CD14-positive monocyte (primary cell): ENCODE measurements around the gene WDR91. TPM values are rescaled to one million over a fixed set of nuclear protein-coding genes. Genes with fewer than 3 reads are reported as not detected.

Experiments
- DNase-seq, 3 donors: peaks; one replicate each; pipeline ENCODE4 v3.0.0-alpha.2; 2011 to 2022
- H2AFZ ChIP-seq: 2 replicates; pipeline ENCODE4 v1.6.0; 2012; ENCODE audit warnings: mild to moderate bottlenecking, low read depth, low read length, inconsistent platforms; ENCODE audit not compliant: insufficient read depth, poor library complexity, severe bottlenecking
- H3K27ac ChIP-seq, 2 donors: 1 replicate in 1 of 2; 2 replicates in 1 of 2; pipeline ENCODE4 v1.5.1; 2012 to 2013; ENCODE audit warnings: low read length in 2 of 2, control low read depth in 1 of 2, inconsistent platforms in 1 of 2, low read depth in 1 of 2, mild to moderate bottlenecking in 1 of 2
- H3K27me3 ChIP-seq, 2 donors: one replicate each; pipeline versions ENCODE4 v1.6.0 to v1.6.1; 2011 to 2013; ENCODE audit warnings: low read length in 2 of 2; ENCODE audit not compliant: control insufficient read depth in 2 of 2, insufficient read depth in 2 of 2
- H3K36me3 ChIP-seq, 2 donors: replicated peaks in 1 of 2; 1 replicate in 1 of 2; 2 replicates in 1 of 2; pipeline versions ENCODE4 v1.5.1 to v1.6.1; 2012 to 2013; ENCODE audit warnings: low read length in 2 of 2, control low read depth in 1 of 2, inconsistent platforms in 1 of 2, mild to moderate bottlenecking in 1 of 2; ENCODE audit not compliant: insufficient read depth in 2 of 2, control insufficient read depth in 1 of 2
- H3K4me1 ChIP-seq, 2 donors: 1 replicate in 1 of 2; 2 replicates in 1 of 2; pipeline versions ENCODE4 v1.5.1 to v1.6.1; 2012 to 2013; ENCODE audit warnings: low read length in 2 of 2, control low read depth in 1 of 2, inconsistent platforms in 1 of 2, mild to moderate bottlenecking in 1 of 2, moderate library complexity in 1 of 2; ENCODE audit not compliant: insufficient read depth in 2 of 2, control insufficient read depth in 1 of 2
- H3K4me2 ChIP-seq: replicated peaks from 2 replicates; pipeline ENCODE3; 2012; ENCODE audit warnings: low read length, moderate library complexity, mild to moderate bottlenecking; ENCODE audit not compliant: poor library complexity, severe bottlenecking; ENCODE audit errors: extremely low read depth
- H3K4me3 ChIP-seq, 3 experiments: fragments of 200-600 bp in 1 of 3; sonication (generic) in 1 of 3; replicated peaks in 1 of 3; 1 replicate in 2 of 3; 2 replicates in 1 of 3; pipeline ENCODE4 v1.5.1; 2011 to 2013; ENCODE audit warnings: low read length in 3 of 3, mild to moderate bottlenecking in 3 of 3, control low read depth in 2 of 3, low read depth in 2 of 3, inconsistent platforms in 1 of 3, moderate library complexity in 1 of 3
- H3K79me2 ChIP-seq: 2 replicates; pipeline ENCODE4 v1.6.0; 2012; ENCODE audit warnings: mild to moderate bottlenecking, control low read depth, inconsistent platforms, low read length, moderate library complexity; ENCODE audit not compliant: insufficient read depth
- H3K9ac ChIP-seq: 2 replicates; pipeline ENCODE4 v1.6.0; 2017; ENCODE audit warnings: low read length, mild to moderate bottlenecking; ENCODE audit not compliant: insufficient read depth, poor library complexity, severe bottlenecking
- H3K9me3 ChIP-seq, 2 donors: replicated peaks in 1 of 2; 1 replicate in 1 of 2; 2 replicates in 1 of 2; pipeline versions ENCODE4 v1.5.1 to v1.6.1; 2012 to 2013; ENCODE audit warnings: low read length in 2 of 2, control low read depth in 1 of 2; ENCODE audit not compliant: control insufficient read depth in 1 of 2, insufficient read depth in 1 of 2
- H4K20me1 ChIP-seq: 2 replicates; pipeline ENCODE4 v1.6.0; 2012; ENCODE audit warnings: mild to moderate bottlenecking, low read length, control low read depth, moderate library complexity; ENCODE audit not compliant: insufficient read depth
- H3K27ac Mint-ChIP-seq, 7 donors: one replicate each; pipeline ENCODE4 v1.8.0; 2020; ENCODE audit warnings: mild to moderate bottlenecking in 7 of 7, mixed read lengths in 7 of 7, moderate library complexity in 6 of 7, inconsistent platforms in 2 of 7
- H3K27me3 Mint-ChIP-seq, 3 donors: one replicate each; pipeline ENCODE4 v1.8.0; 2021 to 2022; ENCODE audit warnings: low read depth in 3 of 3, mild to moderate bottlenecking in 3 of 3, mixed read lengths in 3 of 3, moderate library complexity in 3 of 3, inconsistent platforms in 1 of 3
- H3K36me3 Mint-ChIP-seq, 2 donors: one replicate each; pipeline ENCODE4 v1.8.0; 2020; ENCODE audit warnings: mixed read lengths in 2 of 2, inconsistent platforms in 1 of 2, mild to moderate bottlenecking in 1 of 2
- H3K4me1 Mint-ChIP-seq: one replicate; pipeline ENCODE4 v1.8.0; 2020; ENCODE audit warnings: mild to moderate bottlenecking, mixed read lengths
- H3K4me3 Mint-ChIP-seq, 2 donors: one replicate each; pipeline ENCODE4 v1.8.0; 2020; ENCODE audit warnings: mild to moderate bottlenecking in 2 of 2, mixed read lengths in 2 of 2, moderate library complexity in 1 of 2
- H3K9me3 Mint-ChIP-seq, 7 donors: one replicate each; pipeline ENCODE4 v1.8.0; 2020 to 2022; ENCODE audit warnings: mixed read lengths in 7 of 7, mild to moderate bottlenecking in 6 of 7, moderate library complexity in 6 of 7, inconsistent platforms in 2 of 7
- WGBS: methylation state at CpG from one replicate; pipeline ENCODE4 v1.1.5; 2013; ENCODE audit warnings: missing lambda C conversion rate; ENCODE audit not compliant: insufficient coverage; 5-methylcytosine and 5-hydroxymethylcytosine counted together
- intact Hi-C, 2 donors: fragments of 100-400 bp; cut with micrococcal nuclease; formaldehyde crosslinking; loops; one replicate each; pipeline versions ENCODE4 v1.15.0 to v1.15.1; 2023
- polyA plus RNA-seq, 3 donors: library from polyadenylated mRNA; depleted of rRNA in 1 of 3; unstranded in 2 of 3; stranded (reverse) in 1 of 3; fragments of 300-500 nt in 2 of 3; fragments of >200 nt in 1 of 3; fragmentation: Illumina TruSeq in 2 of 3; gene quantifications; 1 replicate in 2 of 3; 2 replicates in 1 of 3; pipeline ENCODE4 v1.2.3, GENCODE V29; 2012 to 2021
- TF ChIP-seq, protein P1 (sequence below): fragments of 200-600 bp; IDR thresholded peaks from one replicate; pipeline ENCODE4 v1.8.0; 2022; ENCODE audit warnings: antibody characterized with exemption, mild to moderate bottlenecking

WDR91 gene
- polyA plus RNA-seq, 3 donors: 2.5 to 35.0 (median 3.9) TPM

DNA sequence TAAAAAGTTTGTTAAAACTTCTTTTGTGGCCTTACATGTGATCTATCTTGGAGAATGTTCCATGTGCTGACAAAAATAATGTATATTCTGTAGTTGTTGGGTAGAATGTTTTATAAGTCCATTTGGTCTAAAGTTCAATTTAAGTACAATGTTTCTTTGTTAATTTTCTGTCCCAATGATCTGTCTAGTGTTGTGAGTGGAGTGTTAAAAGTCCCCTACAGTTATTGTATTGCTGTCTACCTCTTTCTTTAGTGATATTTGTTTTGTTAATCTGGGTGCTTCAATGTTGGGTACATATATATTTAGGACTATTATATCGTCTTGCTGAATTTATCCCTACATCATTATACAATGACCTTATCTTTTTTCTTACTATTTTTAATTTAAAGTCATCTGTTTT is 56.6 kb downstream of the WDR91 start:
- TF ChIP-seq, protein P1, sequence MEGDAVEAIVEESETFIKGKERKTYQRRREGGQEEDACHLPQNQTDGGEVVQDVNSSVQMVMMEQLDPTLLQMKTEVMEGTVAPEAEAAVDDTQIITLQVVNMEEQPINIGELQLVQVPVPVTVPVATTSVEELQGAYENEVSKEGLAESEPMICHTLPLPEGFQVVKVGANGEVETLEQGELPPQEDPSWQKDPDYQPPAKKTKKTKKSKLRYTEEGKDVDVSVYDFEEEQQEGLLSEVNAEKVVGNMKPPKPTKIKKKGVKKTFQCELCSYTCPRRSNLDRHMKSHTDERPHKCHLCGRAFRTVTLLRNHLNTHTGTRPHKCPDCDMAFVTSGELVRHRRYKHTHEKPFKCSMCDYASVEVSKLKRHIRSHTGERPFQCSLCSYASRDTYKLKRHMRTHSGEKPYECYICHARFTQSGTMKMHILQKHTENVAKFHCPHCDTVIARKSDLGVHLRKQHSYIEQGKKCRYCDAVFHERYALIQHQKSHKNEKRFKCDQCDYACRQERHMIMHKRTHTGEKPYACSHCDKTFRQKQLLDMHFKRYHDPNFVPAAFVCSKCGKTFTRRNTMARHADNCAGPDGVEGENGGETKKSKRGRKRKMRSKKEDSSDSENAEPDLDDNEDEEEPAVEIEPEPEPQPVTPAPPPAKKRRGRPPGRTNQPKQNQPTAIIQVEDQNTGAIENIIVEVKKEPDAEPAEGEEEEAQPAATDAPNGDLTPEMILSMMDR: no peak
- no peak for DNase-seq
- Mint-ChIP-seq H3K27me3 (no peaks in the 10 kb centered on the region), H3K4me1 (peaks cover 40% of the 10 kb centered on the region), H3K36me3 (peaks cover 53 to 69% of the 10 kb centered on the region in 2 donors), H3K27ac (no peak overlapping the region), H3K4me3 (no peak overlapping the region), H3K9me3 (peaks cover 20 to 44% (median 29%) of the 10 kb centered on the region in 7 donors)
- H3K9ac ChIP-seq: no peak overlapping the region
- no peak overlapping the region for H3K4me3 ChIP-seq
- peaks cover 34 to 44% of the 10 kb centered on the region in 2 donors for H3K4me1 ChIP-seq
- H3K27ac ChIP-seq: no peak overlapping the region
- H3K79me2 ChIP-seq: peaks cover 80% of the 10 kb centered on the region
- H4K20me1 ChIP-seq: peaks cover 12% of the 10 kb centered on the region
- H2AFZ ChIP-seq: no peak overlapping the region
- H3K9me3 ChIP-seq: peaks cover 13 to 22% of the 10 kb centered on the region in 2 donors
- H3K36me3 ChIP-seq: peaks cover 0 to 33% of the 10 kb centered on the region in 2 donors
- intact Hi-C loops: loop anchor here in 1 of 2 donors (5.0 kb wide), 1 partner anchor 53 kb away; no protein-coding TSS in a partner anchor
- H3K4me2 ChIP-seq: no peak overlapping the region
- WGBS: no CpG with 5 or more reads among the region's 1 CpG
- H3K27me3 ChIP-seq: no peaks in the 10 kb centered on the region

DNA sequence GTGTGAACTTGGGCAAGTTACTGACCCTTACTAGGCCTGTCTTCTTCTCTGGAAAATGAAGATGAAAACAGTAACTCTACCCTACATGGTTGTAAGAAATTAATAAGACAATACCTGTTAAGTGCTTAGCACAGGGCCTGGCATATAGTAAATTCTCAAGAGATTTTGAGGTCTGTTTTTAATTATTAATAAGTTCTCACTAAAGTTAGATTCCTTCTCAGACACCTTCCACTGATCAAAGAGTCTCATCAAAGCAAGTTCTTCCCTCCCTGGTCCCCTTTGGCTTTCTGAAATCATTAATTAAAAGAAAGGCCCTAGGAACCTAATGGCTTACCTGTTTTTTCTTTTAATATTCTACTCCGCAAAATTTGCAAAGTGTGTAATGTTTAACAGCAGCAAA is 58.9 kb downstream of the WDR91 start:
- peaks cover 0 to 21% of the 10 kb centered on the region in 2 donors for H3K36me3 ChIP-seq
- no peak overlapping the region for H3K4me2 ChIP-seq
- H3K9me3 ChIP-seq: peaks cover 11 to 21% of the 10 kb centered on the region in 2 donors
- peaks cover 17 to 44% (median 29%) of the 10 kb centered on the region in 7 donors for H3K9me3 Mint-ChIP-seq
- peaks cover 5% of the 10 kb centered on the region for H4K20me1 ChIP-seq
- TF ChIP-seq, protein P1: no peak
- no peak overlapping the region for H2AFZ ChIP-seq
- H3K36me3 Mint-ChIP-seq: peaks cover 40 to 58% of the 10 kb centered on the region in 2 donors
- intact Hi-C loops: loop anchor here in 1 of 2 donors (5.0 kb wide), 1 partner anchor 55 kb away; no protein-coding TSS in a partner anchor
- no CpG with 5 or more reads among the region's 1 CpG for WGBS
- H3K27me3 ChIP-seq: no peaks in the 10 kb centered on the region
- no peak overlapping the region for H3K4me3 ChIP-seq
- H3K27ac Mint-ChIP-seq: peak overlapping the region; percentile 99 to 100 (median 99)
- peaks cover 54% of the 10 kb centered on the region for H3K4me1 Mint-ChIP-seq
- H3K27me3 Mint-ChIP-seq: no peaks in the 10 kb centered on the region
- H3K27ac ChIP-seq: peak overlapping the region; percentile 88 to 99
- DNase-seq: no peak
- peaks cover 80% of the 10 kb centered on the region for H3K79me2 ChIP-seq
- peaks cover 46 to 53% of the 10 kb centered on the region in 2 donors for H3K4me1 ChIP-seq
- H3K9ac ChIP-seq: peak overlapping the region; percentile 56
- H3K4me3 Mint-ChIP-seq: no peak overlapping the region
